B cell (primary cell): ENCODE measurements around the gene IGHMBP2.

Experiments used
- EZH2 ChIP-seq: IDR thresholded peaks from 2 replicates; pipeline ENCODE4 v1.6.1; 2012; ENCODE audit warnings: borderline replicate concordance, low read depth, mild to moderate bottlenecking, moderate library complexity, low read length; ENCODE audit not compliant: insufficient read depth, poor library complexity, severe bottlenecking
- TF ChIP-seq, protein P1 (sequence below): fragments of 200-600 bp; IDR thresholded peaks from one replicate; pipeline ENCODE4 v1.8.0; 2022; ENCODE audit warnings: antibody characterized with exemption, mild to moderate bottlenecking

DNA sequence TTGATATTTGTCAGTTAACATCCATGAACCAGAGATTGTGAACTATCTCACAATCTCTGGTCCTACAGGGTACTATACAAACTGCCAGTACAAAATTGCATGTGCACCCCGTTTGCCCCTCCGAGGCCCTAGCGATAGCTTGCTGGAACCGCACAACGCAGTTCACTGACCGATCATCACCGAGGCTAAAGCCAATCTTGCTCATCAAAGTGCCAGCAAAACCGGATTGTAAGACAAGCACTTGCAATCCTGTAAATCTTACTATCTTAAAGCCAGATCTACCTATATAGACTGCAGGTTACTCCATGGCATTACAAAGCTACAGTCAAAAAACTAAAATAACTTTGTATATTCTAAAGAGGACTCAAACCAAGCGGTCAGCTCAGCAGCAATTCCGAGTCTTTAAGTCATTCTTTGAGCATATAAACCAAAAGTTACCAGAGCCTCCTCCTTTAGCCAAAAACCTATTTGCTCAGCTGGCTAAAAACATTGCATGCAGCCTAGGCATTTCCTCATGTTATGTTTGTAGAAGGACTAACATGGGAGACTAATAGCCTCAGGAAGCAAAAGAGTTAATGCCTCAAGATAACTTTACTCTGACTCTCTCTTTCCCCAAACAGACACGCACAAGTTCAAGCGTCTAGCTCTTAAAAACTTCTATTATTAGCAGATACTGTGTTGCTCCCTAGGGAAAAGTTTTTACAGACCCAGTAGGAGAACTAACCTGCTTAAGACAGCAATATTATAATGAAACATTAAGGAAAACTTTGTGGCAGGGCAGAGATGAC lies 31.3 kb upstream of the IGHMBP2 start:
- TF ChIP-seq EZH2 = no peak
- TF ChIP-seq, protein P1, sequence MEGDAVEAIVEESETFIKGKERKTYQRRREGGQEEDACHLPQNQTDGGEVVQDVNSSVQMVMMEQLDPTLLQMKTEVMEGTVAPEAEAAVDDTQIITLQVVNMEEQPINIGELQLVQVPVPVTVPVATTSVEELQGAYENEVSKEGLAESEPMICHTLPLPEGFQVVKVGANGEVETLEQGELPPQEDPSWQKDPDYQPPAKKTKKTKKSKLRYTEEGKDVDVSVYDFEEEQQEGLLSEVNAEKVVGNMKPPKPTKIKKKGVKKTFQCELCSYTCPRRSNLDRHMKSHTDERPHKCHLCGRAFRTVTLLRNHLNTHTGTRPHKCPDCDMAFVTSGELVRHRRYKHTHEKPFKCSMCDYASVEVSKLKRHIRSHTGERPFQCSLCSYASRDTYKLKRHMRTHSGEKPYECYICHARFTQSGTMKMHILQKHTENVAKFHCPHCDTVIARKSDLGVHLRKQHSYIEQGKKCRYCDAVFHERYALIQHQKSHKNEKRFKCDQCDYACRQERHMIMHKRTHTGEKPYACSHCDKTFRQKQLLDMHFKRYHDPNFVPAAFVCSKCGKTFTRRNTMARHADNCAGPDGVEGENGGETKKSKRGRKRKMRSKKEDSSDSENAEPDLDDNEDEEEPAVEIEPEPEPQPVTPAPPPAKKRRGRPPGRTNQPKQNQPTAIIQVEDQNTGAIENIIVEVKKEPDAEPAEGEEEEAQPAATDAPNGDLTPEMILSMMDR = no peak
